NK-92 treated with Interleukin-12 subunit alpha and Interleukin-12 subunit beta, amount 100 ng/mL, for 24 hours (cell line): Measurements from ENCODE around the gene PDIA5.
"Not testable (repeated sequence)": the region's sequence is repeated elsewhere in the genome, so short reads cannot be mapped to it uniquely, and the experiment has no call there.

Experiments
- DNase-seq: peaks from one replicate; lab custom pipeline; 2025; lab: John Stamatoyannopoulos, UW

PDIA5 gene

GRCh38 chr3:123150449-123151215, 83.8 kb downstream of the PDIA5 start:
- no peak for DNase-seq

- no peak for DNase-seq
Observed at GRCh38 chr3:123151251-123151705, 84.5 kb downstream of the PDIA5 start.

- not testable (repeated sequence) for DNase-seq
Observed at GRCh38 chr3:123151853-123152420, 85.1 kb downstream of the PDIA5 start.

- DNase-seq = no peak
Observed at GRCh38 chr3:123152687-123153086, 85.9 kb downstream of the PDIA5 start.

- no peak for DNase-seq
Observed at GRCh38 chr3:123153125-123154019, 86.5 kb downstream of the PDIA5 start.

- no peak for DNase-seq
Observed at GRCh38 chr3:123154020-123154985, 87.5 kb downstream of the PDIA5 start.

GRCh38 chr3:123155471-123156011, 88.7 kb downstream of the PDIA5 start:
- no peak for DNase-seq

GRCh38 chr3:123156276-123156995, 89.6 kb downstream of the PDIA5 start:
- DNase-seq = no peak

- DNase-seq = no peak
Observed at GRCh38 chr3:123157209-123157597, 90.4 kb downstream of the PDIA5 start.

GRCh38 chr3:123157598-123158287, 90.9 kb downstream of the PDIA5 start:
- no peak for DNase-seq

GRCh38 chr3:123158330-123158729, 91.5 kb downstream of the PDIA5 start:
- DNase-seq = no peak

GRCh38 chr3:123158899-123159390, 92.1 kb downstream of the PDIA5 start:
- DNase-seq = no peak

GRCh38 chr3:123159926-123160635, 93.3 kb downstream of the PDIA5 start:
- DNase-seq = no peak

GRCh38 chr3:123161167-123161566, 94.3 kb downstream of the PDIA5 start:
- DNase-seq = no peak

- no peak for DNase-seq
Observed at GRCh38 chr3:123163141-123163540, 96.3 kb downstream of the PDIA5 start.

GRCh38 chr3:123165163-123165562, 98.3 kb downstream of the PDIA5 start:
- no peak for DNase-seq

- no peak for DNase-seq
Observed at GRCh38 chr3:123167686-123168085, 100.9 kb downstream of the PDIA5 start.

GRCh38 chr3:123168122-123168521, 101.3 kb downstream of the PDIA5 start:
- no peak for DNase-seq

- no peak for DNase-seq
Observed at GRCh38 chr3:123168605-123169004, 101.8 kb downstream of the PDIA5 start.
